ENCODE results near the gene DEK. TPM values are rescaled to one million over a fixed set of nuclear protein-coding genes. Genes with fewer than 3 reads are reported as not detected.

Gene DEK
- total RNA-seq, 1 experiment from 2014 or later, result 148 TPM

DNA sequence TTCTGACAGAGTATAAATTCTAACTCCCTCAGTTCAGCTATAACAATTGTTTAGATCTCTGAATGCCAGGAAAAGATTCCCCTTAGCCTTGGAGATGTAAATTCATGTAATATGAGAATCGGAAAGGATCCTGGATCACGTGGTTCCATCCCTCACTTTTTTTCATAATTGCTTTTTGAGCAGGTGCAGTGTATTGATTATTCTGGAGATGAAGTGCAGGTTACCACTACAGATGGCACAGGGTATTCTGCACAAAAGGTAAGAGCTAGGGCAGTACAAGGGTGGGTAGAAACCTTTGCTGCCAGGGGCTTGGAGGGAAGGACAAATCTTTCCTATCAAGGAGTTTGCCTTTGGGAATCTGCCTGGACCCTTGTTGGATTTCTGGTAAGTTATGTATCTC is 56.4 kb downstream of the DEK start:
- ChIA-PET CTCF (interaction anchor here (0.5 kb wide), 1 partner anchor 451 kb away, joined by 4 read pairs; no protein-coding TSS in a partner anchor), POLR2A (interaction anchor here (0.5 kb wide), 1 partner anchor 47 kb away, joined by 3 read pairs; no protein-coding TSS in a partner anchor)
- Mint-ChIP-seq H3K4me1 (ENCODE audit: insufficient read depth, unreplicated experiment) (no peaks in the 10 kb centered on the region), H3K27ac (ENCODE audit: low read depth, unreplicated experiment) (no peak overlapping the region), H3K9me3 (ENCODE audit: unreplicated experiment) (no peaks in the 10 kb centered on the region), H3K36me3 (ENCODE audit: insufficient read depth, unreplicated experiment) (peaks cover 33% of the 10 kb centered on the region), H3K27me3 (ENCODE audit: insufficient read depth, unreplicated experiment) (no peaks in the 10 kb centered on the region), H3K4me3 (ENCODE audit: unreplicated experiment) (no peak overlapping the region)
- no TSS peak for BruUV-seq (replicated peaks)
- no peak for DNase-seq (ENCODE audit: unreplicated experiment)
- TF ChIP-seq, protein P1, sequence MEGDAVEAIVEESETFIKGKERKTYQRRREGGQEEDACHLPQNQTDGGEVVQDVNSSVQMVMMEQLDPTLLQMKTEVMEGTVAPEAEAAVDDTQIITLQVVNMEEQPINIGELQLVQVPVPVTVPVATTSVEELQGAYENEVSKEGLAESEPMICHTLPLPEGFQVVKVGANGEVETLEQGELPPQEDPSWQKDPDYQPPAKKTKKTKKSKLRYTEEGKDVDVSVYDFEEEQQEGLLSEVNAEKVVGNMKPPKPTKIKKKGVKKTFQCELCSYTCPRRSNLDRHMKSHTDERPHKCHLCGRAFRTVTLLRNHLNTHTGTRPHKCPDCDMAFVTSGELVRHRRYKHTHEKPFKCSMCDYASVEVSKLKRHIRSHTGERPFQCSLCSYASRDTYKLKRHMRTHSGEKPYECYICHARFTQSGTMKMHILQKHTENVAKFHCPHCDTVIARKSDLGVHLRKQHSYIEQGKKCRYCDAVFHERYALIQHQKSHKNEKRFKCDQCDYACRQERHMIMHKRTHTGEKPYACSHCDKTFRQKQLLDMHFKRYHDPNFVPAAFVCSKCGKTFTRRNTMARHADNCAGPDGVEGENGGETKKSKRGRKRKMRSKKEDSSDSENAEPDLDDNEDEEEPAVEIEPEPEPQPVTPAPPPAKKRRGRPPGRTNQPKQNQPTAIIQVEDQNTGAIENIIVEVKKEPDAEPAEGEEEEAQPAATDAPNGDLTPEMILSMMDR (IDR thresholded peaks at IDR 0.05; ENCODE audit: unreplicated experiment), result no peak
- intact Hi-C loops (cut with micrococcal nuclease), result no loop called here

DNA sequence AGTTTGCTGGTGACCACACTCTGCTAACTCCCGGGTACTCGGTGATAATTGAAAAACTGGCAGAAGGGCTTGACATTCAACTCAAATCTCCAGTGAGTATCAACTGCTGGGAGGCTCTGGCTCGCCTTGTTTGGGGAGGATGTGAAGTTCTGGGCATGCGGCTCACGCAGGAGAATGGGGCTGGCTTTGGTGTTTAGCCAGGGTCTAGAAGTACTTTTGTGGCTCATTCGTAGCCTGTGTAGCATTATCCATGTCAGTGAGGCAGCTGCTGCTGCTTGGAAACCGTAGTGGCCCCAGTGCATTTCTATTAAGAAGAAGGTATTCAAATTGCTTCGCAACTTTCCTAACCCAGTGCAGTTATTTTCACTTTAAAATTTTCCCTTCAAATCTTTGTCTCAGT is 56.9 kb downstream of the DEK start:
- ChIA-PET CTCF (no interaction called here), POLR2A (no interaction called here)
- no peaks in the 10 kb centered on the region for H3K9me3 Mint-ChIP-seq (ENCODE audit: unreplicated experiment)
- intact Hi-C loops (cut with micrococcal nuclease), result no loop called here
- H3K36me3 Mint-ChIP-seq (ENCODE audit: insufficient read depth, unreplicated experiment), result peaks cover 33% of the 10 kb centered on the region
- no peaks in the 10 kb centered on the region for H3K27me3 Mint-ChIP-seq (ENCODE audit: insufficient read depth, unreplicated experiment)
- H3K4me1 Mint-ChIP-seq (ENCODE audit: insufficient read depth, unreplicated experiment), result no peaks in the 10 kb centered on the region
- DNase-seq (ENCODE audit: unreplicated experiment), result no peak
- H3K27ac Mint-ChIP-seq (ENCODE audit: low read depth, unreplicated experiment), result no peak overlapping the region
- TF ChIP-seq, protein P1 (IDR thresholded peaks at IDR 0.05; ENCODE audit: unreplicated experiment), result no peak
- no peak overlapping the region for H3K4me3 Mint-ChIP-seq (ENCODE audit: unreplicated experiment)
- BruUV-seq (replicated peaks), result no TSS peak

DNA sequence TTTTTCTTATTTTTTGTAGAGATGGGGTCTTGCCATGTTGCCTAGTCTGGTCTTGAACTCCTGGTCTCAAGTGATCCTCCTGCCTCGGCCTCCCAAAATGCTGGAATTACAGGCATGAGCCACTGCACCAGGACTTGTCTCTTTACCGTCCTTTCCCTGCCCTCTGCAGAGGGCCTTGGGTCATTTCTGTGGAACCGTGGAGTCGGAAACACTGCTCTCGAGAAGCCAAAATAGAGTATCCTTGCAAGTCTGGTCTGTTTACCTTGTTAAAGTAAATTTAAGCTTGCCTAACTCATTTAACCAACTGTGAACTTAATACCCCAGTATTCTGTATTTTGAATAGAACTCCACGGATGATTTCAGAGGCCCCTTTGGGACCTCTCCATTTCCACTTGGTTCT is 57.7 kb downstream of the DEK start:
- Mint-ChIP-seq H3K4me3 (ENCODE audit: unreplicated experiment) (no peak overlapping the region), H3K4me1 (ENCODE audit: insufficient read depth, unreplicated experiment) (no peaks in the 10 kb centered on the region), H3K27me3 (ENCODE audit: insufficient read depth, unreplicated experiment) (no peaks in the 10 kb centered on the region), H3K9me3 (ENCODE audit: unreplicated experiment) (no peaks in the 10 kb centered on the region), H3K36me3 (ENCODE audit: insufficient read depth, unreplicated experiment) (peaks cover 35% of the 10 kb centered on the region), H3K27ac (ENCODE audit: low read depth, unreplicated experiment) (no peak overlapping the region)
- intact Hi-C loops (cut with micrococcal nuclease), result no loop called here
- POLR2A ChIA-PET, result no interaction called here
- no peak for DNase-seq (ENCODE audit: unreplicated experiment)
- CTCF ChIA-PET, result interaction anchor here (0.6 to 0.7 kb wide), 2 partner anchors 59 to 787 kb away, joined by 3 to 4 read pairs; no protein-coding TSS in a partner anchor
- TF ChIP-seq, protein P1 (IDR thresholded peaks at IDR 0.05; ENCODE audit: unreplicated experiment), result no peak
- no TSS peak for BruUV-seq (replicated peaks)

DNA sequence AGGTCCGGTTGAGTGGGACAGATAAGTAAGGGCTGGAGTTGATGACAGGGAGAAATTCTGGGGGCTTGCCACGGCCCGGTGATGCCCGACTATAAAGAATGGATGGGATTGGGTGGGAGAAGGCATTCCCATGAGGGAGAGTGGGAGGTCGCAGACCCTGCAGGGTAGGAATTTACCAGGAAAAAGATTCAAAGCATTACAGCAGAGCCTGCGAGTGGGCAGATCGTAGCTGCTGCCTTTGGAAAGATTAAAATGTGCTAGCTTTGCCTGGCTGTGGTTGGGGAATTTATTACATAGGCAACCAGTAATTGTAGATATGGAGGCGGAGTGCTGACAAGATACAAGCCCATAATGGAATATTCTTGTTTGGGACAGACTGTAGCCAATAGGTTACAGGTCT is 59.6 kb downstream of the DEK start:
- no peaks in the 10 kb centered on the region for H3K4me1 Mint-ChIP-seq (ENCODE audit: insufficient read depth, unreplicated experiment)
- no peaks in the 10 kb centered on the region for H3K27me3 Mint-ChIP-seq (ENCODE audit: insufficient read depth, unreplicated experiment)
- H3K27ac Mint-ChIP-seq (ENCODE audit: low read depth, unreplicated experiment), result no peak overlapping the region
- peaks cover 42% of the 10 kb centered on the region for H3K36me3 Mint-ChIP-seq (ENCODE audit: insufficient read depth, unreplicated experiment)
- ChIA-PET CTCF (no interaction called here), POLR2A (no interaction called here)
- TF ChIP-seq, protein P1 (IDR thresholded peaks at IDR 0.05; ENCODE audit: unreplicated experiment), result no peak
- BruUV-seq (replicated peaks), result no TSS peak
- intact Hi-C loops (cut with micrococcal nuclease), result no loop called here
- DNase-seq (ENCODE audit: unreplicated experiment), result no peak
- no peak overlapping the region for H3K4me3 Mint-ChIP-seq (ENCODE audit: unreplicated experiment)
- H3K9me3 Mint-ChIP-seq (ENCODE audit: unreplicated experiment), result no peaks in the 10 kb centered on the region

Data from MCF 10A (cell line).